Panc1 (cell line): ENCODE data around the gene C5orf52. TPM values are rescaled to one million over a fixed set of nuclear protein-coding genes. Genes with fewer than 3 reads are reported as not detected.

Source experiments
- ATAC-seq: fragments of 200-7000 bp; cut with Tn5 transposase; 2 replicates; pipeline ENCODE4 v1.9.1; 2020; ENCODE audit warnings: mild to moderate bottlenecking, moderate library complexity
- BruUV-seq: library from RNA; stranded (reverse); fragments of 400-500 nt; replicated peaks from 2 replicates; lab custom pipeline; 2021; lab: Mats Ljungman, UMichigan
- CTCF ChIA-PET: fragments of 300-600 bp; sonication (Branson Sonifier 250); formaldehyde crosslinking; loops from one replicate; lab custom pipeline; 2022; ENCODE audit warnings: antibody characterized with exemption; lab: Charles Lee
- POLR2A ChIA-PET: fragments of 300-600 bp; sonication (Branson Sonifier 250); formaldehyde crosslinking; loops from one replicate; lab custom pipeline; 2022; ENCODE audit warnings: antibody characterized with exemption; lab: Charles Lee
- DNase-seq: peaks from one replicate; pipeline ENCODE4 v3.0.0-alpha.2; 2010; ENCODE audit warnings: low read depth, low spot score
- H3K27ac ChIP-seq: 2 replicates; pipeline ENCODE4 v1.5.1; 2011; ENCODE audit warnings: mild to moderate bottlenecking, low read length, inconsistent platforms
- H3K27me3 ChIP-seq: fragments of 200-500 bp; sonication (Bioruptor generic); 2 replicates; pipeline ENCODE4 v1.6.0; 2014; ENCODE audit warnings: low read length, inconsistent platforms; ENCODE audit not compliant: control insufficient read depth, insufficient read depth
- H3K36me3 ChIP-seq: fragments of 200-500 bp; sonication (Bioruptor generic); 2 replicates; pipeline ENCODE4 v1.5.1; 2014; ENCODE audit warnings: inconsistent platforms, mild to moderate bottlenecking, low read length, moderate library complexity; ENCODE audit not compliant: control insufficient read depth, insufficient read depth
- H3K4me1 ChIP-seq: 2 replicates; pipeline ENCODE4 v1.5.1; 2011; ENCODE audit warnings: inconsistent platforms, mild to moderate bottlenecking, low read length, moderate library complexity; ENCODE audit not compliant: control insufficient read depth, insufficient read depth
- H3K4me3 ChIP-seq, 2 experiments: 2 replicates each; pipeline ENCODE4 v1.5.1; 2011 to 2012; ENCODE audit warnings: low read depth in 2 of 2, low read length in 2 of 2, mild to moderate bottlenecking in 2 of 2, inconsistent platforms in 1 of 2, moderate library complexity in 1 of 2
- H3K9me3 ChIP-seq: fragments of 200-500 bp; sonication (Bioruptor generic); 2 replicates; pipeline ENCODE4 v1.5.1; 2014; ENCODE audit warnings: low read depth, mild to moderate bottlenecking, inconsistent platforms, low read length, moderate library complexity; ENCODE audit not compliant: control insufficient read depth, insufficient read depth
- POLR2AphosphoS5 ChIP-seq: IDR thresholded peaks from 2 replicates; pipeline ENCODE4 v1.6.1; 2012; ENCODE audit warnings: mild to moderate bottlenecking, low read depth, low read length, moderate library complexity
- SIN3A ChIP-seq: IDR thresholded peaks from 2 replicates; pipeline ENCODE4 v1.6.1; 2012; ENCODE audit warnings: low read depth, mild to moderate bottlenecking, low read length, moderate library complexity, borderline replicate concordance; ENCODE audit not compliant: insufficient read depth
- TCF7L2 ChIP-seq: IDR thresholded peaks from 2 replicates; pipeline ENCODE4 v1.6.1; 2011; ENCODE audit warnings: mild to moderate bottlenecking, low read depth, low read length, inconsistent platforms
- in situ Hi-C: cut with HindIII; loops from 2 replicates; pipeline ENCODE4 v1.10.0; 2016; ENCODE audit warnings: low sequenced_read_pairs, low pct_unique_long_range_greater_than_20kb
- intact Hi-C: fragments of 100-400 bp; cut with micrococcal nuclease; formaldehyde crosslinking; loops from one replicate; pipeline ENCODE4 v1.10.0; 2022; ENCODE audit not compliant: unreplicated experiment
- total RNA-seq: library from RNA; stranded (reverse); gene quantifications from one replicate; pipeline ENCODE4 v1.2.1, GENCODE V29; 2021; ENCODE audit not compliant: unreplicated experiment
- TF ChIP-seq, protein P1 (sequence below), 2 experiments: IDR thresholded peaks; 2 replicates each; pipeline ENCODE4 v1.6.1; 2011 to 2012; ENCODE audit warnings: low read depth in 2 of 2, control low read depth in 1 of 2, low read length in 1 of 2, mild to moderate bottlenecking in 1 of 2, moderate library complexity in 1 of 2; ENCODE audit not compliant: insufficient read depth in 1 of 2
- TF ChIP-seq, protein P2 (sequence below): fragments of 450-650 bp; IDR thresholded peaks from 2 replicates; pipeline ENCODE4 v1.5.1; 2017; ENCODE audit warnings: mild to moderate bottlenecking

Gene C5orf52
- total RNA-seq, 1 experiment from 2014 or later: not detected

DNA sequence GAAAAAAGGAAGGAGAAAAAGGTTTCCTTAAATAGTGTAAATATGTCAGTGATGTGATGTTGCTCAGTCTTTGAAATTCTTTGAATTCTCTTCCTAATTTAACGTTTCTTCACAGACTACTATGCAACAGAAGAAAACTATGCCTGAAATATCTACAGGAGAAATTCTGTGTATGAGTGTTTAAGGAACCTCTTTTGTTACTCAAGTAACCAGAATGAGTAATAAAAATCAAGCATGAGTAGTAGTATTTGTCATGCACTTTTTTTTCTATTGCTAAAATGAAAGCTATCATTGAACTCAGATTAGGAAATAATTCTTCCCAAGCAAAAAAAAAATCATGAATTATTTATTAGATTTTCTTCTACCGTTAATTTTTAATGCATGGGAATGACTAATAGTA lies 39.5 kb downstream of the C5orf52 start:
- Histone ChIP-seq H3K4me1 (no peaks in the 10 kb centered on the region), H3K27me3 (no peaks in the 10 kb centered on the region), H3K36me3 (no peaks in the 10 kb centered on the region), H3K9me3 (no peaks in the 10 kb centered on the region), H3K4me3 (no peak overlapping the region), H3K27ac (no peak overlapping the region)
- no TSS peak for BruUV-seq
- ChIA-PET CTCF (no interaction called here), POLR2A (no interaction called here)
- TF ChIP-seq, protein P1, sequence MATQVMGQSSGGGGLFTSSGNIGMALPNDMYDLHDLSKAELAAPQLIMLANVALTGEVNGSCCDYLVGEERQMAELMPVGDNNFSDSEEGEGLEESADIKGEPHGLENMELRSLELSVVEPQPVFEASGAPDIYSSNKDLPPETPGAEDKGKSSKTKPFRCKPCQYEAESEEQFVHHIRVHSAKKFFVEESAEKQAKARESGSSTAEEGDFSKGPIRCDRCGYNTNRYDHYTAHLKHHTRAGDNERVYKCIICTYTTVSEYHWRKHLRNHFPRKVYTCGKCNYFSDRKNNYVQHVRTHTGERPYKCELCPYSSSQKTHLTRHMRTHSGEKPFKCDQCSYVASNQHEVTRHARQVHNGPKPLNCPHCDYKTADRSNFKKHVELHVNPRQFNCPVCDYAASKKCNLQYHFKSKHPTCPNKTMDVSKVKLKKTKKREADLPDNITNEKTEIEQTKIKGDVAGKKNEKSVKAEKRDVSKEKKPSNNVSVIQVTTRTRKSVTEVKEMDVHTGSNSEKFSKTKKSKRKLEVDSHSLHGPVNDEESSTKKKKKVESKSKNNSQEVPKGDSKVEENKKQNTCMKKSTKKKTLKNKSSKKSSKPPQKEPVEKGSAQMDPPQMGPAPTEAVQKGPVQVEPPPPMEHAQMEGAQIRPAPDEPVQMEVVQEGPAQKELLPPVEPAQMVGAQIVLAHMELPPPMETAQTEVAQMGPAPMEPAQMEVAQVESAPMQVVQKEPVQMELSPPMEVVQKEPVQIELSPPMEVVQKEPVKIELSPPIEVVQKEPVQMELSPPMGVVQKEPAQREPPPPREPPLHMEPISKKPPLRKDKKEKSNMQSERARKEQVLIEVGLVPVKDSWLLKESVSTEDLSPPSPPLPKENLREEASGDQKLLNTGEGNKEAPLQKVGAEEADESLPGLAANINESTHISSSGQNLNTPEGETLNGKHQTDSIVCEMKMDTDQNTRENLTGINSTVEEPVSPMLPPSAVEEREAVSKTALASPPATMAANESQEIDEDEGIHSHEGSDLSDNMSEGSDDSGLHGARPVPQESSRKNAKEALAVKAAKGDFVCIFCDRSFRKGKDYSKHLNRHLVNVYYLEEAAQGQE (IDR thresholded peaks at IDR 0.05; ENCODE audit: insufficient read depth in 1 of 2, low read depth in 2 of 2, low read length in 1 of 2): no peak
- TF ChIP-seq, protein P2, sequence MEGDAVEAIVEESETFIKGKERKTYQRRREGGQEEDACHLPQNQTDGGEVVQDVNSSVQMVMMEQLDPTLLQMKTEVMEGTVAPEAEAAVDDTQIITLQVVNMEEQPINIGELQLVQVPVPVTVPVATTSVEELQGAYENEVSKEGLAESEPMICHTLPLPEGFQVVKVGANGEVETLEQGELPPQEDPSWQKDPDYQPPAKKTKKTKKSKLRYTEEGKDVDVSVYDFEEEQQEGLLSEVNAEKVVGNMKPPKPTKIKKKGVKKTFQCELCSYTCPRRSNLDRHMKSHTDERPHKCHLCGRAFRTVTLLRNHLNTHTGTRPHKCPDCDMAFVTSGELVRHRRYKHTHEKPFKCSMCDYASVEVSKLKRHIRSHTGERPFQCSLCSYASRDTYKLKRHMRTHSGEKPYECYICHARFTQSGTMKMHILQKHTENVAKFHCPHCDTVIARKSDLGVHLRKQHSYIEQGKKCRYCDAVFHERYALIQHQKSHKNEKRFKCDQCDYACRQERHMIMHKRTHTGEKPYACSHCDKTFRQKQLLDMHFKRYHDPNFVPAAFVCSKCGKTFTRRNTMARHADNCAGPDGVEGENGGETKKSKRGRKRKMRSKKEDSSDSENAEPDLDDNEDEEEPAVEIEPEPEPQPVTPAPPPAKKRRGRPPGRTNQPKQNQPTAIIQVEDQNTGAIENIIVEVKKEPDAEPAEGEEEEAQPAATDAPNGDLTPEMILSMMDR: no peak
- TF ChIP-seq SIN3A (no peak), TCF7L2 (no peak), POLR2AphosphoS5 (no peak)
- intact Hi-C loops (loop anchor here (10.0 kb wide), 1 partner anchor 276 kb away; no protein-coding TSS in a partner anchor), in situ Hi-C loops (no loop called here)
- ATAC-seq: no peak
- DNase-seq: no peak

DNA sequence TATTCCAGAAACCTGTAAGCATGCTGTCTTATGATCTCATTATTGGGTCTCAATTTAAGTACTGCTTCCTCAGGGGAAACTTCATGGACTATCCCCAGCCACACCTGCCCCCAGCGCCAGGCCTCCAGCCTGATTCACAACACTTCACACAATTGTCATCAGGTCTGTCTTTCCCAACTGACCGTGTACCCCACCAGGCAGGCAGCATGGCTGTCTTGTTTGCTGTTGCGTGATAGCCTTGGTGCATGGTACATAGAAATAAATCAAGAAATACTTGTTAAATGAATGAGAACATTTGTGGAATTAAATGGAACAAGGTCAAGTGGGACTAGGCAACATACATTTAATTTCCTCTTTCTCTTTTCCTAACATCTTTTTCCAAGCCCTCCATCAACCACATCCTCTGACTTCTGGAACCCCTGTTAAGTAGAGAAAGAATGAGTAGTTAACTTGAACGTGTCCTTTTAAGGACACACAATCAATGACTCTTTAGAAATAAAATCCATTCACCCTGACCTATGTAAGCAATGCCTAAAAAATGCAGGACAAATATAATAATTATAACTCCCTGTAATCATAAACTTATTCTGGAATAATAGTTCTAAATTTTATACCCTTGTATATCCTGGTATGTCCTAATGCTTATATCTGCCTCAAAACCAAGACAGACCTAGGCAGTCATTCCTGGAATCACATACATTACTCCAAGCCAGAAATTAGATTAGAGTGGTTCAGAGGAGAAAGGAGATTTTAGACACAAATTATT lies 42.7 kb downstream of the C5orf52 start:
- no peak for DNase-seq
- H3K36me3 ChIP-seq: no peaks in the 10 kb centered on the region
- H3K4me1 ChIP-seq: no peaks in the 10 kb centered on the region
- no peaks in the 10 kb centered on the region for H3K27me3 ChIP-seq
- no peak overlapping the region for H3K27ac ChIP-seq
- ATAC-seq: no peak
- no peak overlapping the region for H3K4me3 ChIP-seq
- POLR2A ChIA-PET: no interaction called here
- BruUV-seq: no TSS peak
- CTCF ChIA-PET: no interaction called here
- intact Hi-C loops: loop anchor here (10.0 kb wide), 1 partner anchor 279 kb away; no protein-coding TSS in a partner anchor
- H3K9me3 ChIP-seq: no peaks in the 10 kb centered on the region
- TF ChIP-seq, protein P1 (IDR thresholded peaks at IDR 0.05; ENCODE audit: insufficient read depth in 1 of 2, low read depth in 2 of 2, low read length in 1 of 2): no peak
- no peak for TF ChIP-seq SIN3A
- TF ChIP-seq, protein P2: no peak
- TF ChIP-seq POLR2AphosphoS5: no peak
- no peak for TF ChIP-seq TCF7L2
- in situ Hi-C loops: no loop called here
